ENCODE results near the gene ABCC4. TPM values are rescaled to one million over a fixed set of nuclear protein-coding genes. Genes with fewer than 3 reads are reported as not detected.

The ABCC4 gene
- total and polyA plus RNA-seq, 2 donors from 2014 or later = 11.3 to 52.4 TPM

- intact Hi-C loops (cut with DNase I) = no loop called here
- Histone ChIP-seq H3K4me3 (ENCODE audit: low read length in 3 of 3) (no peak overlapping the region), H3K9me3 (ENCODE audit: control insufficient read depth in 2 of 3, insufficient read depth in 1 of 3, low read length in 3 of 3) (no peaks in the 10 kb centered on the region), H3K27me3 (ENCODE audit: control insufficient read depth, insufficient read depth, low read length) (no peaks in the 10 kb centered on the region), H3K36me3 (ENCODE audit: control insufficient read depth in 2 of 3, insufficient read depth in 3 of 3, low read length in 3 of 3) (no peaks in the 10 kb centered on the region), H3K27ac (ENCODE audit: low read depth in 2 of 2, low read length in 2 of 2) (no peak overlapping the region), H3K9ac (ENCODE audit: low read length in 3 of 3) (no peak overlapping the region), H3K4me1 (ENCODE audit: control insufficient read depth in 2 of 3, insufficient read depth in 2 of 3, low read depth in 1 of 3, low read length in 3 of 3) (no peaks in the 10 kb centered on the region)
- no peak for DNase-seq
- TF ChIP-seq, protein P1, sequence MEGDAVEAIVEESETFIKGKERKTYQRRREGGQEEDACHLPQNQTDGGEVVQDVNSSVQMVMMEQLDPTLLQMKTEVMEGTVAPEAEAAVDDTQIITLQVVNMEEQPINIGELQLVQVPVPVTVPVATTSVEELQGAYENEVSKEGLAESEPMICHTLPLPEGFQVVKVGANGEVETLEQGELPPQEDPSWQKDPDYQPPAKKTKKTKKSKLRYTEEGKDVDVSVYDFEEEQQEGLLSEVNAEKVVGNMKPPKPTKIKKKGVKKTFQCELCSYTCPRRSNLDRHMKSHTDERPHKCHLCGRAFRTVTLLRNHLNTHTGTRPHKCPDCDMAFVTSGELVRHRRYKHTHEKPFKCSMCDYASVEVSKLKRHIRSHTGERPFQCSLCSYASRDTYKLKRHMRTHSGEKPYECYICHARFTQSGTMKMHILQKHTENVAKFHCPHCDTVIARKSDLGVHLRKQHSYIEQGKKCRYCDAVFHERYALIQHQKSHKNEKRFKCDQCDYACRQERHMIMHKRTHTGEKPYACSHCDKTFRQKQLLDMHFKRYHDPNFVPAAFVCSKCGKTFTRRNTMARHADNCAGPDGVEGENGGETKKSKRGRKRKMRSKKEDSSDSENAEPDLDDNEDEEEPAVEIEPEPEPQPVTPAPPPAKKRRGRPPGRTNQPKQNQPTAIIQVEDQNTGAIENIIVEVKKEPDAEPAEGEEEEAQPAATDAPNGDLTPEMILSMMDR (IDR thresholded peaks at IDR 0.05; ENCODE audit: borderline replicate concordance, extremely low read depth, insufficient read depth) = no peak
- no peak for FAIRE-seq
Measured at GRCh38 chr13:95335667-95336066, 34.4 kb upstream of the ABCC4 start.

DNA sequence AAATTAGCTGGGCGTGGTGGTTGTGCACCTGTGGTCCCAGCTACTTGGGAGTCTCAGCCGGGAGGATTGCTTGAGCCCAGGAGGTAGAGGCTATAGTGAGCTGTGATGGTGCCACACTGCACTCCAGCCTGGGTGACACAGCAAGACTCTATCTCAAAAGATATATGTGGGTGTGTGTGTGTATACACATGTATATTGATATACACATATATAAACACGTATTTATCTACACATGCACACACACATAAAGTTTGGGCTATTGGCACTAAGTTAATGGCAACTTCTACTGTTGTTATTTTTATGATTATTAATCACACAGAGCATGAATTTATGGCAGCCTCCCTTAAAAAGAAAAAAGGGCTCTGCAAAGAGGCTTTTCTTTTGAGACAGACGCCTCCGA is 27.1 kb upstream of the ABCC4 start:
- intact Hi-C loops (cut with DNase I) = no loop called here
- no peak for DNase-seq
- Histone ChIP-seq H3K36me3 (ENCODE audit: control insufficient read depth in 2 of 3, insufficient read depth in 3 of 3, low read length in 3 of 3) (no peaks in the 10 kb centered on the region), H3K27ac (ENCODE audit: low read depth in 2 of 2, low read length in 2 of 2) (no peak overlapping the region), H3K27me3 (ENCODE audit: control insufficient read depth, insufficient read depth, low read length) (no peaks in the 10 kb centered on the region), H3K4me1 (ENCODE audit: control insufficient read depth in 2 of 3, insufficient read depth in 2 of 3, low read depth in 1 of 3, low read length in 3 of 3) (no peaks in the 10 kb centered on the region), H3K9ac (ENCODE audit: low read length in 3 of 3) (no peak overlapping the region), H3K9me3 (ENCODE audit: control insufficient read depth in 2 of 3, insufficient read depth in 1 of 3, low read length in 3 of 3) (no peaks in the 10 kb centered on the region), H3K4me3 (ENCODE audit: low read length in 3 of 3) (no peak overlapping the region)
- no peak for FAIRE-seq
- TF ChIP-seq, protein P1 (IDR thresholded peaks at IDR 0.05; ENCODE audit: borderline replicate concordance, extremely low read depth, insufficient read depth) = no peak

- Histone ChIP-seq H3K9me3 (ENCODE audit: control insufficient read depth in 2 of 3, insufficient read depth in 1 of 3, low read length in 3 of 3) (no peaks in the 10 kb centered on the region), H3K9ac (ENCODE audit: low read length in 3 of 3) (no peak overlapping the region), H3K36me3 (ENCODE audit: control insufficient read depth in 2 of 3, insufficient read depth in 3 of 3, low read length in 3 of 3) (no peaks in the 10 kb centered on the region), H3K27me3 (ENCODE audit: control insufficient read depth, insufficient read depth, low read length) (no peaks in the 10 kb centered on the region), H3K4me3 (ENCODE audit: low read length in 3 of 3) (no peak overlapping the region), H3K27ac (ENCODE audit: low read depth in 2 of 2, low read length in 2 of 2) (no peak overlapping the region), H3K4me1 (ENCODE audit: control insufficient read depth in 2 of 3, insufficient read depth in 2 of 3, low read depth in 1 of 3, low read length in 3 of 3) (no peaks in the 10 kb centered on the region)
- FAIRE-seq (no peak), DNase-seq (peak in 1 of 5 donors; percentile 24)
- TF ChIP-seq, protein P1 (IDR thresholded peaks at IDR 0.05; ENCODE audit: borderline replicate concordance, extremely low read depth, insufficient read depth) = no peak
- intact Hi-C loops (cut with DNase I) = no loop called here
Measured at GRCh38 chr13:95327190-95327589, 25.9 kb upstream of the ABCC4 start.

- Histone ChIP-seq H3K27ac (ENCODE audit: low read depth in 2 of 2, low read length in 2 of 2) (no peak overlapping the region), H3K4me1 (ENCODE audit: control insufficient read depth in 2 of 3, insufficient read depth in 2 of 3, low read depth in 1 of 3, low read length in 3 of 3) (no peaks in the 10 kb centered on the region), H3K4me3 (ENCODE audit: low read length in 3 of 3) (no peak overlapping the region), H3K27me3 (ENCODE audit: control insufficient read depth, insufficient read depth, low read length) (no peaks in the 10 kb centered on the region), H3K9me3 (ENCODE audit: control insufficient read depth in 2 of 3, insufficient read depth in 1 of 3, low read length in 3 of 3) (no peaks in the 10 kb centered on the region), H3K36me3 (ENCODE audit: control insufficient read depth in 2 of 3, insufficient read depth in 3 of 3, low read length in 3 of 3) (no peaks in the 10 kb centered on the region), H3K9ac (ENCODE audit: low read length in 3 of 3) (no peak overlapping the region)
- no peak for DNase-seq
- no peak for FAIRE-seq
- intact Hi-C loops (cut with DNase I) = no loop called here
- TF ChIP-seq, protein P1 (IDR thresholded peaks at IDR 0.05; ENCODE audit: borderline replicate concordance, extremely low read depth, insufficient read depth) = no peak
Measured at GRCh38 chr13:95326695-95327094, 25.4 kb upstream of the ABCC4 start.

Measured in kidney (tissue), 14 donors.